ENCODE measurements around the gene MAPK4. TPM values are rescaled to one million over a fixed set of nuclear protein-coding genes. Genes with fewer than 3 reads are reported as not detected.
"Not testable (repeated sequence)": the region's sequence is repeated elsewhere in the genome, so short reads cannot be mapped to it uniquely, and the experiment has no call there.

MAPK4 gene
- total RNA-seq, 2 donors from 2014 or later, result 10.6 to 12.6 TPM

- Histone ChIP-seq H3K9me3 (no peaks in the 10 kb centered on the region), H3K27ac (no peak overlapping the region), H3K4me1 (replicated peaks) (no peaks in the 10 kb centered on the region), H3K4me3 (no peak overlapping the region), H3K36me3 (no peaks in the 10 kb centered on the region), H3K27me3 (replicated peaks; ENCODE audit: insufficient read depth) (no peaks in the 10 kb centered on the region)
- TF ChIP-seq CTCF (IDR thresholded peaks at IDR 0.05), result no peak
- TF ChIP-seq POLR2A (IDR thresholded peaks at IDR 0.05), result no peak
- TF ChIP-seq POLR2AphosphoS5 (IDR thresholded peaks at IDR 0.05), result no peak
- 87% methylated on average over 3 of the region's 3 CpGs for WGBS
- no peak for DNase-seq (ENCODE audit: low spot score)
- intact Hi-C loops (cut with DNase I), result loop anchor here (5.0 to 10.0 kb wide), 3 partner anchors 56 to 279 kb away; partner anchors contain the start of genes CXXC1 and MBD1
These were observed 3.5 kb downstream of the MAPK4 start for GRCh38 chr18:50563376-50563775.

GRCh38 chr18:50569930-50570329, 10.0 kb downstream of the MAPK4 start:
- Histone ChIP-seq H3K4me3 (no peak overlapping the region), H3K4me1 (replicated peaks) (no peaks in the 10 kb centered on the region), H3K27ac (no peak overlapping the region), H3K27me3 (replicated peaks; ENCODE audit: insufficient read depth) (no peaks in the 10 kb centered on the region), H3K36me3 (no peaks in the 10 kb centered on the region), H3K9me3 (no peaks in the 10 kb centered on the region)
- DNase-seq (ENCODE audit: low spot score), result no peak
- TF ChIP-seq POLR2AphosphoS5 (IDR thresholded peaks at IDR 0.05) (no peak), CTCF (IDR thresholded peaks at IDR 0.05) (no peak), POLR2A (IDR thresholded peaks at IDR 0.05) (no peak)
- intact Hi-C loops (cut with DNase I), result loop anchor here (10.0 kb wide), 1 partner anchor 285 kb away; the partner anchor contains the start of genes CXXC1 and MBD1

GRCh38 chr18:50571606-50572005, 11.7 kb downstream of the MAPK4 start:
- Histone ChIP-seq H3K36me3 (no peaks in the 10 kb centered on the region), H3K4me1 (replicated peaks) (no peaks in the 10 kb centered on the region), H3K4me3 (no peak overlapping the region), H3K27me3 (replicated peaks; ENCODE audit: insufficient read depth) (no peaks in the 10 kb centered on the region), H3K9me3 (no peaks in the 10 kb centered on the region), H3K27ac (no peak overlapping the region)
- intact Hi-C loops (cut with DNase I), result no loop called here
- DNase-seq (ENCODE audit: low spot score), result no peak
- WGBS, result 87% methylated on average over 2 of the region's 2 CpGs
- TF ChIP-seq POLR2AphosphoS5 (IDR thresholded peaks at IDR 0.05) (no peak), CTCF (IDR thresholded peaks at IDR 0.05) (no peak), POLR2A (IDR thresholded peaks at IDR 0.05) (no peak)

- intact Hi-C loops (cut with DNase I); H3K4me1 ChIP-seq (replicated peaks); H3K27ac ChIP-seq; H3K27me3 ChIP-seq (replicated peaks; ENCODE audit: insufficient read depth); H3K9me3 ChIP-seq; DNase-seq (ENCODE audit: low spot score); H3K4me3 ChIP-seq; H3K36me3 ChIP-seq: not testable (repeated sequence)
- 92% methylated on average over 2 of the region's 3 CpGs for WGBS
These were observed 13.3 kb downstream of the MAPK4 start for GRCh38 chr18:50573196-50573595.

GRCh38 chr18:50573679-50574078, 13.8 kb downstream of the MAPK4 start:
- no peaks in the 10 kb centered on the region for H3K4me1 ChIP-seq (replicated peaks)
- no peaks in the 10 kb centered on the region for H3K9me3 ChIP-seq
- H3K4me3 ChIP-seq, result no peak overlapping the region
- H3K27me3 ChIP-seq (replicated peaks; ENCODE audit: insufficient read depth), result no peaks in the 10 kb centered on the region
- H3K36me3 ChIP-seq, result no peaks in the 10 kb centered on the region
- WGBS, result 93% methylated on average over 3 of the region's 3 CpGs
- TF ChIP-seq POLR2A (IDR thresholded peaks at IDR 0.05), result no peak
- TF ChIP-seq CTCF (IDR thresholded peaks at IDR 0.05), result no peak
- TF ChIP-seq POLR2AphosphoS5 (IDR thresholded peaks at IDR 0.05), result no peak
- intact Hi-C loops (cut with DNase I), result no loop called here
- DNase-seq (ENCODE audit: low spot score), result no peak
- H3K27ac ChIP-seq, result no peak overlapping the region

Data from prostate gland (tissue), 2 donors.